SH-SY5Y (cell line): ENCODE measurements around the gene CYB561.

Experiments used
- GATA2 ChIP-seq: IDR thresholded peaks from 2 replicates; pipeline ENCODE4 v1.6.1; 2011; ENCODE audit warnings: mild to moderate bottlenecking, low read depth, low read length
- GATA3 ChIP-seq: IDR thresholded peaks from 2 replicates; pipeline ENCODE4 v1.6.1; 2011; ENCODE audit warnings: low read depth, mild to moderate bottlenecking, low read length, moderate library complexity

DNA sequence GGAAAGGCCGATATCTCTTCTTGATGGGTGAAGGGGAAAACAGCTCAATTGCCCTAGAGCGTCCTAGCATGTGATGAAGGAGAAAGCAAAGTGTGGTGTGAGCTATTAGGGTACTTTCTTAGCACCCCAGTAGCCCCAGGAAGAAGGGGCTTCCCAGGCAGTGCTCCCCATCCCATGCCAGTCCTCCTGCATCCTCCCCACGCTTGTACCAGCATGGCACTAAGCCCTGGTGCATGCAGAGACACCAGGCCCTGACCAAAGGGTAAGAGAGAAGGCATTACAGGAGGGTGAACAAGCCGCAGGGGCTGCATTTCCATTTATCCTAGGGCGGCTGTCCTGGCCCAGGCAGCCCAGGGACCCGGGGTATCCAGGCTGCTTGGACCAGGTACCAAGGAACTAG is 3.1 kb downstream of the CYB561 start:
- no peak for TF ChIP-seq GATA2
- no peak for TF ChIP-seq GATA3
